Thyroid gland (tissue), 4 donors: ENCODE data around the gene PHLDB1.

Experiments used
- CTCF ChIP-seq, 6 experiments: fragments of 200-600 bp in 3 of 6; fragments of 450-650 bp in 3 of 6; sonication (generic) in 3 of 6; IDR thresholded peaks; one replicate each; pipeline ENCODE4 v1.5.1; 2016 to 2019; ENCODE audit warnings: antibody characterized with exemption in 6 of 6, mild to moderate bottlenecking in 2 of 6, inconsistent platforms in 1 of 6, moderate library complexity in 1 of 6
- POLR2A ChIP-seq, 2 donors: fragments of 450-650 bp; IDR thresholded peaks; one replicate each; pipeline ENCODE4 v1.6.1; 2017; ENCODE audit warnings: antibody characterized with exemption in 2 of 2, mild to moderate bottlenecking in 2 of 2, moderate library complexity in 1 of 2

- TF ChIP-seq CTCF (IDR thresholded peaks at IDR 0.05) (no peak), POLR2A (IDR thresholded peaks at IDR 0.05) (no peak)
Measured at GRCh38 chr11:118655486-118656190, 48.2 kb downstream of the PHLDB1 start.
